ENCODE data around the gene DNAAF3.

GRCh38 chr19:55114566-55115145 lies 51.8 kb downstream of the DNAAF3 start:
- no peak for TF ChIP-seq CTCF (IDR thresholded peaks at IDR 0.05)
- no peak for TF ChIP-seq EZH2phosphoT487 (IDR thresholded peaks at IDR 0.05)
- TF ChIP-seq EZH2 (IDR thresholded peaks at IDR 0.05): no peak

Data from neural progenitor cell (in vitro differentiated cells).